PC-9 (cell line): Measurements from ENCODE around the gene MACROD2. TPM values are rescaled to one million over a fixed set of nuclear protein-coding genes. Genes with fewer than 3 reads are reported as not detected.
"Not testable (repeated sequence)": the region's sequence is repeated elsewhere in the genome, so short reads cannot be mapped to it uniquely, and the experiment has no call there.

ENCODE experiments used
- BruUV-seq: library from RNA; stranded (reverse); fragments of 400-500 nt; replicated peaks from 2 replicates; lab custom pipeline; 2021; lab: Mats Ljungman, UMichigan
- CTCF ChIA-PET: fragments of 300-600 bp; sonication (Branson Sonifier 250); formaldehyde crosslinking; loops from one replicate; lab custom pipeline; 2022; ENCODE audit warnings: antibody characterized with exemption; lab: Charles Lee
- POLR2A ChIA-PET: fragments of 300-600 bp; sonication (Branson Sonifier 250); formaldehyde crosslinking; loops from one replicate; lab custom pipeline; 2022; ENCODE audit warnings: antibody characterized with exemption; ENCODE audit not compliant: unreplicated experiment; lab: Charles Lee
- DNase-seq, 2 experiments: peaks; one replicate each; pipeline versions ENCODE4 v3.0.0 to v3.0.0-alpha.2; 2015 to 2022; ENCODE audit warnings: mixed read lengths in 1 of 2
- H2AFZ ChIP-seq: fragments of 200-600 bp; sonication (generic); 2 replicates; pipeline ENCODE4 v1.8.1; 2017; ENCODE audit warnings: antibody characterized with exemption
- H3F3A ChIP-seq: fragments of 200-600 bp; sonication (generic); 2 replicates; pipeline ENCODE4 v1.8.1; 2017; ENCODE audit warnings: antibody characterized with exemption, mild to moderate bottlenecking, low read depth; ENCODE audit not compliant: insufficient read depth
- H3K27ac ChIP-seq: fragments of 200-600 bp; sonication (generic); 2 replicates; pipeline ENCODE4 v1.6.1; 2016; ENCODE audit warnings: mixed run types
- H3K27me3 ChIP-seq: fragments of 200-600 bp; sonication (generic); 2 replicates; pipeline ENCODE4 v1.6.1; 2016; ENCODE audit warnings: low read depth, mixed run types; ENCODE audit not compliant: insufficient read depth
- H3K36me3 ChIP-seq: fragments of 200-600 bp; sonication (generic); 2 replicates; pipeline ENCODE4 v1.6.1; 2016; ENCODE audit warnings: low read depth, mixed run types
- H3K4me1 ChIP-seq: fragments of 200-600 bp; sonication (generic); replicated peaks from 2 replicates; pipeline ENCODE4 v1.6.1; 2016; ENCODE audit warnings: mixed run types; ENCODE audit not compliant: insufficient read depth
- H3K4me2 ChIP-seq: fragments of 200-600 bp; sonication (generic); 2 replicates; pipeline ENCODE4 v1.6.1; 2017; ENCODE audit warnings: mixed run types
- H3K4me3 ChIP-seq: fragments of 200-600 bp; sonication (generic); 2 replicates; pipeline ENCODE4 v1.6.1; 2016; ENCODE audit warnings: mixed run types
- H3K79me2 ChIP-seq: fragments of 200-600 bp; sonication (generic); 2 replicates; pipeline ENCODE4 v1.6.1; 2017; ENCODE audit warnings: low read depth, mixed run types
- H3K9me2 ChIP-seq: fragments of 200-600 bp; sonication (generic); 2 replicates; pipeline ENCODE4 v1.8.1; 2017; ENCODE audit warnings: mild to moderate bottlenecking; ENCODE audit not compliant: insufficient read depth
- H3K9me3 ChIP-seq: fragments of 200-600 bp; sonication (generic); 2 replicates; pipeline ENCODE4 v1.8.1; 2016; ENCODE audit warnings: low read depth; ENCODE audit not compliant: insufficient read depth
- H4K20me1 ChIP-seq: fragments of 200-600 bp; sonication (generic); 2 replicates; pipeline ENCODE4 v1.8.1; 2017; ENCODE audit not compliant: insufficient read depth
- EZH2 ChIP-seq: fragments of 200-600 bp; sonication (generic); IDR thresholded peaks from 2 replicates; pipeline ENCODE4 v1.8.0; 2017; ENCODE audit warnings: antibody characterized with exemption, low read depth
- intact Hi-C: fragments of 100-400 bp; cut with micrococcal nuclease; formaldehyde crosslinking; loops from one replicate; pipeline ENCODE4 v1.10.0; 2022; ENCODE audit not compliant: unreplicated experiment
- total RNA-seq: library from RNA; stranded (reverse); gene quantifications from 2 replicates; pipeline ENCODE4 v1.2.3, GENCODE V29; 2021
- TF ChIP-seq, protein P1 (sequence below): fragments of 200-600 bp; sonication (generic); conservative IDR thresholded peaks from 2 replicates; pipeline ENCODE4 v1.6.1; 2017; ENCODE audit warnings: mixed run types, antibody characterized with exemption, mild to moderate bottlenecking, moderate library complexity

MACROD2 gene
- total RNA-seq, 1 experiment from 2014 or later, result 11.4 TPM

DNA sequence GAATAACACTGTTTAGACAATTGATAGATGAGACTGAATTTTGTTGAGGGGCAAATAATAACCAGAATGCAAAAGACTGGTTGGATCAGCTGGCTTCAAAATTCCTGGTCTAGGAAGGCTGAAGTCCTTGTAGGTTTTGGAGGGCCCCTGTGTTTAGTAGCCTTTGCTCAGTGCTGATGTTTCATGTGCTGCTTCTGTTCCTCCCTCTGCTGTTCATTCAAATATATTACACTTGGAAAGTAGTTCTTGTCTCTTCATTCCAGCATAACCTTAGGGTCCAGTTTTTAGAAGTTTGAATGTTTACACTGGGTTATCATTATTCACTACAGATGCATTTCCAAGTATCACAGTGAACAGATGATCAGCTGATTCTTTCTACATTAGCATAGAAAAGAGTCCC, 269.6 kb downstream of the MACROD2 start:
- H3K4me2 ChIP-seq, result no peak overlapping the region
- TF ChIP-seq, protein P1, sequence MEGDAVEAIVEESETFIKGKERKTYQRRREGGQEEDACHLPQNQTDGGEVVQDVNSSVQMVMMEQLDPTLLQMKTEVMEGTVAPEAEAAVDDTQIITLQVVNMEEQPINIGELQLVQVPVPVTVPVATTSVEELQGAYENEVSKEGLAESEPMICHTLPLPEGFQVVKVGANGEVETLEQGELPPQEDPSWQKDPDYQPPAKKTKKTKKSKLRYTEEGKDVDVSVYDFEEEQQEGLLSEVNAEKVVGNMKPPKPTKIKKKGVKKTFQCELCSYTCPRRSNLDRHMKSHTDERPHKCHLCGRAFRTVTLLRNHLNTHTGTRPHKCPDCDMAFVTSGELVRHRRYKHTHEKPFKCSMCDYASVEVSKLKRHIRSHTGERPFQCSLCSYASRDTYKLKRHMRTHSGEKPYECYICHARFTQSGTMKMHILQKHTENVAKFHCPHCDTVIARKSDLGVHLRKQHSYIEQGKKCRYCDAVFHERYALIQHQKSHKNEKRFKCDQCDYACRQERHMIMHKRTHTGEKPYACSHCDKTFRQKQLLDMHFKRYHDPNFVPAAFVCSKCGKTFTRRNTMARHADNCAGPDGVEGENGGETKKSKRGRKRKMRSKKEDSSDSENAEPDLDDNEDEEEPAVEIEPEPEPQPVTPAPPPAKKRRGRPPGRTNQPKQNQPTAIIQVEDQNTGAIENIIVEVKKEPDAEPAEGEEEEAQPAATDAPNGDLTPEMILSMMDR, result peak; percentile 56
- no peak for TF ChIP-seq EZH2
- H4K20me1 ChIP-seq, result no peaks in the 10 kb centered on the region
- ChIA-PET CTCF (no interaction called here), POLR2A (no interaction called here)
- no peaks in the 10 kb centered on the region for H3F3A ChIP-seq
- no peaks in the 10 kb centered on the region for H3K79me2 ChIP-seq
- no peak for DNase-seq
- no peaks in the 10 kb centered on the region for H3K36me3 ChIP-seq
- no TSS peak for BruUV-seq
- intact Hi-C loops, result loop anchor here (2.0 kb wide), 1 partner anchor 76 kb away; no protein-coding TSS in a partner anchor
- no peaks in the 10 kb centered on the region; the same call in 1 of the 2 replicates for H3K9me3 ChIP-seq
- no peaks in the 10 kb centered on the region for H3K9me2 ChIP-seq
- no peak overlapping the region for H3K4me3 ChIP-seq
- 0 out of 2 replicates have a peak, but pooled peaks cover 2% of the 10 kb centered on the region for H3K4me1 ChIP-seq
- no peak overlapping the region for H2AFZ ChIP-seq
- H3K27ac ChIP-seq, result no peak overlapping the region
- H3K27me3 ChIP-seq, result no peaks in the 10 kb centered on the region

DNA sequence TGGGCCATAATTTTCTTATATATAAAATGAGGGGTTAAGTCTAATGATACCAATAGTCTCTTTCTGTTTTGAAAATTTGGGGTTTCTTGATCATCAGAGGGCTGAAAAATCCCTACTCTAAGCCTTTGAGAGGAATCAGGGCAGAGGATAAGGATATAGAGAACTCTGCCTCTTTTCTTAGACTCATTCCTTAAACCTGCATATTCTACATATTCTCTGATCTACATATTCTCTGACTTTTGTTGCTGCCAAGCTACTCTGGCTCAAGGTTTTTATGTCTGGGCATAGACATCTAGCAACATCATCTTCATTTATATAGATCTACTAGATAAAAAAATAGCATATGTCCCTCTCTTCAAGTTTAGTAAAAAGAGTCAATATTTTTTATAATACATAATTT, 270.9 kb downstream of the MACROD2 start:
- Histone ChIP-seq H3K27ac (no peak overlapping the region), H3F3A (no peaks in the 10 kb centered on the region), H3K9me2 (no peaks in the 10 kb centered on the region), H3K4me2 (no peak overlapping the region), H3K9me3 (no peaks in the 10 kb centered on the region), H4K20me1 (no peaks in the 10 kb centered on the region), H2AFZ (no peak overlapping the region), H3K4me3 (no peak overlapping the region), H3K36me3 (no peaks in the 10 kb centered on the region), H3K27me3 (no peaks in the 10 kb centered on the region), H3K79me2 (no peaks in the 10 kb centered on the region), H3K4me1 (no peaks in the 10 kb centered on the region)
- intact Hi-C loops, result no loop called here
- CTCF ChIA-PET, result interaction anchor here (0.9 kb wide), 1 partner anchor 76 kb away, joined by 3 read pairs; no protein-coding TSS in a partner anchor
- TF ChIP-seq, protein P1, result no peak
- TF ChIP-seq EZH2, result no peak
- DNase-seq, result no peak
- BruUV-seq, result no TSS peak
- POLR2A ChIA-PET, result no interaction called here

DNA sequence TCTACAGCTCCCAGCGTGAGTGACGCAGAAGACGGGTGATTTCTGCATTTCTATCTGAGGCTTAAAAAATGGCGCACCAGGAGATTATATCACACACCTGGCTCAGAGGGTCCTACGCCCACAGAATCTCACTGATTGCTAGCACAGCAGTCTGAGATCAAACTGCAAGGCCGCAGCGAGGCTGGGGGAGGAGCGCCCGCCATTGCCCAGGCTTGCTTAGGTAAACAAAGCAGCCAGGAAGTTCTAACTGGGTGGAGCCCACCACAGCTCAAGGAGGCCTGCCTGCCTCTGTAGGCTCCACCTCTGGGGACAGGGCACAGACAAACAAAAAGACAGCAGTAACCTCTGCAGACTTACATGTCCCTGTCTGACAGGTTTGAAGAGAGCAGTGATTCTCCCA, 275.4 kb downstream of the MACROD2 start:
- POLR2A ChIA-PET, H3K9me3 ChIP-seq, H3K4me3 ChIP-seq, H3K27me3 ChIP-seq, H3K36me3 ChIP-seq, H2AFZ ChIP-seq, H3F3A ChIP-seq, H4K20me1 ChIP-seq, intact Hi-C loops, H3K4me1 ChIP-seq, CTCF ChIA-PET, H3K9me2 ChIP-seq, DNase-seq, H3K4me2 ChIP-seq, BruUV-seq, H3K27ac ChIP-seq, H3K79me2 ChIP-seq: not testable (repeated sequence)

DNA sequence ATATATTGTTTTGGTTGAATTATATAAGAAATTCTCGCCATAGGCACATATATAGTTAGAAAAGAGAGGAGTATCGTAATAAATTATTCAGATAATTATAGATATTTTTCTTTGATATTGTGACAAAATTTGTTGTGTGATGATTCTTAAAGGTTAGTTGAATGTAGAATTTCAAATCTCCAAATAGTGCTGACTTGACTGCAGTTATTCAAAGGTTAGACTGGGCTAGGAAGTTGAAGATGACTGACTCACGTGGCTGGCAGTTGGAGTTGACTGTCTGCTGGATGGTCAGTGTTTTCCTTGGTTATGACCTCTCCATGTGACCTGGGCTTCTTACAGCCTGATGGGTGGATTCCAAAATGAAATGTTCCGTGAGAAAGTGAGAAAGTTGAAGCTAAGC, 286.8 kb downstream of the MACROD2 start:
- intact Hi-C loops, result no loop called here
- Histone ChIP-seq H3F3A (no peaks in the 10 kb centered on the region), H3K9me3 (no peaks in the 10 kb centered on the region), H3K4me1 (no peaks in the 10 kb centered on the region), H3K9me2 (no peaks in the 10 kb centered on the region), H3K27me3 (no peaks in the 10 kb centered on the region), H4K20me1 (no peaks in the 10 kb centered on the region), H3K4me3 (no peak overlapping the region), H2AFZ (no peak overlapping the region), H3K36me3 (no peaks in the 10 kb centered on the region), H3K4me2 (no peak overlapping the region), H3K79me2 (no peaks in the 10 kb centered on the region), H3K27ac (no peak overlapping the region)
- no TSS peak for BruUV-seq
- TF ChIP-seq EZH2, result no peak
- TF ChIP-seq, protein P1, result no peak
- POLR2A ChIA-PET, result no interaction called here
- CTCF ChIA-PET, result no interaction called here
- no peak for DNase-seq
